ENCODE data around the gene RUNX3. TPM values are rescaled to one million over a fixed set of nuclear protein-coding genes. Genes with fewer than 3 reads are reported as not detected.
"Not testable (repeated sequence)": the region's sequence is repeated elsewhere in the genome, so short reads cannot be mapped to it uniquely, and the experiment has no call there.

The RUNX3 gene
- polyA plus RNA-seq, 3 donors = 0.26 to 0.55 (median 0.38) TPM

DNA sequence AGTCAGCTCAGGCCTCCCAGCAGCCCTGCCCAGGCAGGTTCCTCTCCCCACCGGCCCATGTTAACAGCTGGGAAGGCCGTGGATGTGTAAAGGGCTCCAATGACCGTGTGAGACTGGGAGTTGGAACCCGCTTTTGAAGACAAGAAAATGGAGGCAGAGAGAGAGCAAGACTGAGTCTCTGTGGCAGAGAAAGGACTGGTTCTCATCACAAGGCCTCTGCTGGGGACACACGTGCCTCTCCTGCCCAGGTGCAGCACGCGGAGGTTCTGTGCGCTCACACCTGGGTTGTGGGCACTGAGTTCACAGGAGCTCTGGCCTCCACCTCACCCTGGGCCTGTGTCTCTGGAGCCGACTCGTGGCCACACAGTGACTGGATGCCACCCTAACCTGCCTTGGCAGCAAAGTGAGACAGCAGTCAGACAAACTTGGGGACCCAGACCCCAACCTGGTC is 27.0 kb downstream of the RUNX3 start:
- no peak for DNase-seq

DNA sequence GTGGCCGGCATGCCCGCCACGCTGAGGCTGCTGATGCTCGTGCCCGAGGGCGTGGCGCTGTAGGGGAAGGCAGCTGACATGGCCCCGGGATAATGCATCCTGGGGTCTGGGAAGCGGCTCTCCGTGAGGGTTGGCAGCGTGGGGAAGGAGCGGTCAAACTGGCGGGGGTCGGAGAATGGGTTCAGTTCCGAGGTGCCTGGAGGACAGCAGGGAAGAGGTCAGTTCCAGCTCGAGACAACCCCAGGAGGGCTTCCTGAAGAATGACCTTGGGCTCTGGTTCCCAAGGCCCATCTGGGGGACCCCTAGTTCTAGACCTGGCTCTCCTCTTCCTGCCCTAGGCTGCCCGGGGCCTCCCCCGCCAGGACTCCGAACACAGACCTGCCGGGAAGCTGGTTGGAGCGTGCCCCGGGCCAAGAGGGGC is 27.6 kb downstream of the RUNX3 start:
- no peak for DNase-seq

DNA sequence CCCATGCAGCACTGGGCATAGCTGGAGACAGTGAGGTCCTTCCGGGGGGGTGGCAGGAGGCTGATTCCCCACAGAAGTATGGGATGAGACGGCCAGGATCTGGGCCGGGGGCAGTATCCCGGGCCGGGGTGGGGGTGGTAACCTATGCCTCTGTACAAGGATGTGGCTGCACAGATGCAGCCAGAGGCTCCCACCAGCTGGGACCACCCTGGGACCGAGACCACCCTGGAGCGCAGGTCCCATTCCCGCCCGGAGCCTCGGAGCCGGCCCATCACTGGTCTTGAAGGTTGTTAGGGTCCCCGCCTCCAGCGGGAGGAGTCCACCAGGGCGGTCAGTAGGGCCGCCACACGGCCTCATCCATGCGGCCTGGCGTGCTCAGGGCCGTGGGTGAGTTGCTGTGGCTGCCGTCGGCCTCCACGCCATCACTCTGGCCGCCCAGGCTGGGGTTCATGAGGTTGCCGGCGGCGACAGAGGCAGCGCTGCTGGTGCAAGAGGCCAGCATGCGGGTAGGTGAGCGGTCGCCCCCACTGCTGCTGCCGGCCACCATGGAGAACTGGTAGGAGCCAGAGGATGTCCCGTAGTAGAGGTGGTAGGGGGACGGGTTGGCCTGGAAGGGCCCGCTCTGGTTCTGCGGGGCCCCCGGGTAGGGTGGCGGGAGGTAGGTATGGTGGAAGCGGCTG is 28.1 kb downstream of the RUNX3 start:
- DNase-seq = no peak

DNA sequence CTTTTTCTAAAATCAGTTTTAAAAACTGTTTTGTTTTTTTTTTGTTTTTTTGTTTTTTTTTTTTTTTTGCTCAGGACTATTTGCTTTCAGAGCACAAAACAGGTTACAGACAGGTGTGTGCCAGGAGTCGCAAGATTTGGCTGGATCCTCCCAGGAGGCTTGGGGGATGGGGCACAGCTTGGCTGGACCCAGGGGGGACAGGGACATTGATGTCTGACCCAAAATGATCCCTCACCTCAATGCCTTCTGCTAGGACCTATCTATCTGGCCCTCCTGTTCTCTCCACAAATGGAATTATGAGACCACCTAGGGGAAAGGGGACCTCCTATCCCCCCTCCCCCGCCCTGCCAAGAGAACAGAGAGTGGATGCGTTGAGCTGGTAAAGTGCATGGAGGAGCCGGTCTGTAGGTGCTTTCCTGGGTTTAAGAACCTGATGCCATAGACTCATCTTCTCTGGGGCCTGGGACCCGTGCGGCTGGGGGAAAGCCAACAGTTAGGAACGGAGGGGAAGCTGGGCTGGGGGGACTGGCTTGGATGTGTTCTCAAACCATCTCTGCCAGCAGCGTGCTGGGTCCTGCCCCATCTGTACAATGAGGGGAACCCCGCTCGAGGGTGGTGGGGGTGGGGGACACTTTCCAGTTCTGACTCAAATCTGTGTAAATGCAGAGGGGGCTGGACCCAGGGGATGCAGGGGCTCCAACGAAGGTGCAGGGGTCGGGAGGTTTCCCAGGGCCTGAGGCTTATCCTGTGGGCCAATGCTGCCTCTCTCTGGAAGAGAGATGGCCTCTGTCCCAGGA is 28.9 kb downstream of the RUNX3 start:
- DNase-seq = no peak

DNA sequence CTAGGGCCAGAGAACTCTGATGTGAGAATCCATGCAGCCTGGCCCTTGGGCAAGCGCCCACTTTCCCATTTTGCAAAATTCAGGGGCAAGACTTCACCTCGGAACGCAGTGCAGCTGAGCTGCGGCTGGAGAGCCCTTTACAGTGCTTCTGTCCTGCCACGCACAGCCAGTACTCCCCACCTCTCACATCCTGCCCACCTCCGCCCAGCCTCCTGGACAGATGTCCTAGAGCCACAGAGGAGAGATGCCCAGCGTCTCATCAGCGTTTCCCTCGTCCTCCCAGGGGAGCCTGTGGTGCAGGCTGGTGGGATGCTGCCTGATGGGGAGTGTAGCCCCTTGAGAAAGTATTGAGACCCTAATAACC is 29.6 kb downstream of the RUNX3 start:
- DNase-seq = no peak

DNA sequence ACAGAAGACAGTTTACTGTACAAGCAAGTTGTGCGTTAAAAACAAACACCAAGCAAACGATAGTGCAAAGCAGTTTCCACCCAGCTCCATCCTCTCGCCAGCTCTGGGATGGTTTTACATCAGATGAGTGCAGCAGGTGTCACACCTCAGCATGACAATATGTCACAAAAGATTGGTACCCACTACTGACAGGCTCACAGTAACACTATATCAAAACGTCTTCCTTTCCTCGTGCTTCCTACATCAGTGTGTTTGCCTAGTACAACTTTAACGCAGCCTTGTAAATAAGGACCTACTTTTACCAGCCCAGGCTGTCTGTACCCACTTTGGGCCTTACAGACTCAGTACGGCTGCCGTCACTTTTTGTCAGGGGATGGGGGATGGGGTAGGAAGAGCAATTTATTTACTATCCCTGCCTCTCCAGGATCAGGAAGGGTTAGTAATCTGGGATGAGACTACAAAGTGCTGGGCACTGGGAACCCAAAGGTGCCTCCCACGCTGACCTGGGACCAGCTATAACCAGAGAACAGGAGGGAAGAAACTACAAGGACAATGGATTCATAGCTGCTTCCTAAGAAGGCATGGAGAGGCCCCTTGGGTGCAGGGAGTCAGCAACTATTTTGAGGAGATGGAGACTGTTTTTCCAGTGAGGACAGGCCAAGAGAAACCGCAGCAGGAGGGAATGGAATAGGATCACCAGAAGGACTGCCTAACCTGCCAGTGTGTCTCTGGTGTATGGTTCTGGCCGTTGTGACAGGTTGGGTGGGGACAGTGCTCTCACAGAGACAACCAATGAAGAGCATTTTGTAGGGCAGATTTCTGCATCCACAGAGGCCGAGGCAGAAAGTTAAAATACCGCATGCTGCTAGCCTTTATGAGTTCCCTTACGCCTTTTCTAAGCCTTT is 30.2 kb downstream of the RUNX3 start:
- DNase-seq = no peak

DNA sequence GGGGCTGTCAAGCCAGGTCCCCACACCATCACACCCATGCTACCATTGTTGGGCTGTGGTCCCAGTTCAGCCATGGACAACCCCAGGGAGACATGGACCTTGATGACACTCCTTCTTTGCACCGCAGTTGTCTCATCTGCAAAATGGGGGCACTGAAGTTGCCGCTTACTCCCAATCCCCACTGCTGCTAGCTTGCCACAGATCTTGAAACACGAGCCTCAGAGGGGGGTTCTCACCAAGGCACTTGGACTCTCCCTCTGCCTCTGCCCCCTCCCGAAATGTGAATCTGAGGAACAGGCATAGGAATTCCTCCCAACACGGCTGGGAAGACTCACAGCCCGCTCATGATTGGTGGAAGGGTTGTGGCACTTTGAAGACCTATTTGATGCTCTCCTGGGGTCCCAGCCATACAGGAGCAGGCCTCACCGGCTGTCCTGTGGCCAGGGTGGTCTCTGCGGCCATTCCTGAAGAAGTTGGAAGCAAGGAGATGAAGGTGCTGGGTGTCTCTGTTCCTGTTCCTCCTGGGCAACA is 31.1 kb downstream of the RUNX3 start:
- DNase-seq = no peak

DNA sequence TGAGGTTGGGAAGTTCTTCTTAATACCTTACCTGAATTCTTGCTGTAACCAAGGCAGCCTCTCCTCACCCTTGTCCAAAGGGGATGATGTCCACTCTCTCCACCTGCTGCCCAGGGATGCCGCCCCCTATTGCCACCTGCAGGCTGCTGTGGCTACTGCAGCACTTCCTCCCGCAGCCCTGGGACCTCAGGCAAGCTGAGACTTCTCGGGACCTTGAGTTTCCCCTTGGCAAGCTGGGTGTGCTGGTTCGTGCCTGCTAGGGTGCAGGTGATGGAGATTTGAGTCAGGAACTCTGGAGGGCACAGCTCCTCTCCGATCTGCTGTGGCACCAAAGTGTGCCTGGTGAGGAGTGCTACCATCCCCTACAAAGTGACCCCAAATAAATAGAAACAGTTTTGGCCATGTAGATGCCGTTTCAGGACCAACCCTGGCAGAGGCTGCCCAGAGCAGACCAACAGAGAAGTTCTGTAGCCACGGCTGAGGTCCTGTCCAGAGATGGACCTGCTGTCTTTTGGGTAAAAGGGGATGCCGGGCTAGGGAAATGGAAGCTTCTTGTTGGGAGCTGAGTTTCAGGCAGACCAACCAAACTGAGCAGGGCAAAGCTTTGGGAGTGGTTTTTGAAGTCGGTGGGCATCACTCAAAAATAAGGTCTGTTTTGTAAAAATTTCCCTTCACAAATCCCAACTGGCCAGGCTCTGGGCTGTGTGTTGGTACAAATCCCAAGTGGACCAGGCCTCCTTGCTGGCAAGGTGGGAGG is 31.7 kb downstream of the RUNX3 start:
- DNase-seq = no peak

DNA sequence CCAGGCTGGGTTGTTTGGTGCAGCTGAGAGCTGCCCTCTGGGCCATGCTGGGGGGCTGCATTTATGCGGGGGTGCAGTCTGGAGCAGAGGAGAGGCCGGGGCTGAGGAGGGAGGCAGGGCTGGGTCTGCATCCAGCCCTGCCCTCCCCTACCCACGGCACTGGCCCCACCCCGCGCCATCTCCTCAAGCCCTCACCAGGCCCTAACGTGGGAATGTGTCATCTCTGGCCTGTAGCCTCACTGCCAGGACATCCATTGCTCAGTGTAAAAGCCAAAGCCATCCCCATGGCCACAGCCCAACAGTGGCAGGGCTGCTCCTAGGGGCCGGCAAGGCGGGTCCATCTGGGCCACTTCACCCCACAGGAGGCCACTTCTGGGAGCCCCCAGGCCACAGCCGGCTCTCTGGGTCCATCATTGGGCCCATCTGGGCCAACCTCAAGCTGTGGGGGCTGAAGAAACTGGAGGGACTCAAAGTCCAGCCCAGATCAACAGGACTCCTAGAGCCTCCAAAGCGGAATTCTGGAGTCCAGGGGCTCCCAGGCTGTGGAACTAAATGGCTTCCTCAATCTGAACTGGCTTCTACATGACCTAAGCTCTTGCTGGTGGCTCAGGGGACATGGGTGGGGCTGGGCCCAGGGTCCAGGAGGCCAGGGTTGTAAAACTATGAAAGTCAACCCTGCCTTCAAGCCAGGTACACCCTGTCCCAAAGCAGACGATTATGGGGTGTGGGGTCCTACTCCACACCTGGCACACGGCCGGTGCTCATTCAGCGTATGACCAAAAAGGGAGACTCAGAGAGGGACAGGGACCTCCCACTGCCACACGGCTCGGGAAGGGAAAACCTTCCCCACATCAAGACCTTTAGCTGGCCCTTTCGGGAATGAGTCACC is 32.6 kb downstream of the RUNX3 start:
- no peak for DNase-seq

DNA sequence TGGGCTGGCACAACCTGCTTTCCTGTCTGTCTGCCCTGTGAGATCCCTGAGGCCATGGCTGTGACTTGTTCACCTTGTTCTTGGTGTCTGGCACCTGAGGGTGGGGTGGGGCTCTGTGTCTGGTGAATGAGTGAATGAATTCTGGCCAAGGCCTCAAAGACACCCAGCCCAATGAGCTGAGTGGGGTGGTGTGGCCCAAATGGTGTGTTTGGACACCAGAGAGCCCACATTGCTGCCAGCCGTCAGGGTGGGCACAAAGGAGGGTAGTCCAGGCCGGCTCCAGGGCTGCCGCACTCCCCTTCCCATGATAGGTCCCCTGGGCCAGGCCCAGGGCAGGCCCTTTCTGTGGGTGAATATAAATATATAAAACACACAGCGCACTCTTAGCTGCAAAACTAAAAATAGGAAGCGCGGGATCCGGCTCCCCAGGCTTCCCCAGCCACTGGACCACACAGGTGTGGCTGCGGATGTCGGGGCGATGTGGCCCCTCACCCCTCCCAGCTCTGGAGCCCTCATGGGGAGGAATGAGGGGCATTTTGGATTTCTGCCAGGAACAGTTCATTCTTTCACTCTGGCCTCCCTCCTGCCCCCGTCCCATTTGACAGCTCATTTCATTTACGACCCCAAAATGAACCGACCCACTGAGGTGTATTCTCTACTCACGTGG is 33.3 kb downstream of the RUNX3 start:
- DNase-seq = no peak

DNA sequence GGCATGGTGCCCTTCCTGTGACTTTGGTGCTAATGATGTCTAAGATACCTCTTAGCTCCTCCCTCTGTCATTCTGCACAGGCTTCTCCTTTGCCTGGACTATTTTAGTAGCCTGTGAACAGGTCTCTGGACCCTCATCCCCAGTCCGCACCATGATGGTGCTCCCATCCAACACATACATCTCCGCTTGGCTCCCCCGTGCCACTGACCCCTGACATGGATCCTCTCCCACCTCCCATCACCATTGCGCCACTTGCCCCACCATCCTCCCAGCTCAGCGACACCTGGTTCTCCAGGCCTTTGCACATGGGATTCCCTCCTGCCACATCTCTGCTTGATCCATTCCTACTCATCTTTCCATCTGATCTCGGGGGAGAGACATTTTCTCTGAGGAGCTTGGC is 33.9 kb downstream of the RUNX3 start:
- DNase-seq = no peak

DNA sequence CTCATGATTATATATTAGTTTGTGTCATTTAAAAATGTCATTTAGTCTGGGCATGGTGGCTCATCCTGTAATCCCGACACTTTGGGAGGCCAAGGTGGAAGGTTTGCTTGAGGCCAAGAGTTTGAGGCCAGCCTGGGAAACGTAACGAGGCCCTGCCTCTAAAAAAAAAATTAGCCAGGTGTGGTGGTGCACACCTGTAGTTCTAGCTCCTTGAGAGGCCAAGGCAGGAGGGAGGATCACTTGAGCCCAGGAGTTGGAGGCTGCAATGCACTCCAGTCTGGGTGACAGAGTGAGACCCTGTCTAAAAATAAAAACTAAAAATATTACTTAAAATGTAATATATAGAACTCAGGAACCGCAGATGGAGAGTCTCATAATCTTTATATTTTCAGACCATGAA is 34.6 kb downstream of the RUNX3 start:
- no peak for DNase-seq

DNA sequence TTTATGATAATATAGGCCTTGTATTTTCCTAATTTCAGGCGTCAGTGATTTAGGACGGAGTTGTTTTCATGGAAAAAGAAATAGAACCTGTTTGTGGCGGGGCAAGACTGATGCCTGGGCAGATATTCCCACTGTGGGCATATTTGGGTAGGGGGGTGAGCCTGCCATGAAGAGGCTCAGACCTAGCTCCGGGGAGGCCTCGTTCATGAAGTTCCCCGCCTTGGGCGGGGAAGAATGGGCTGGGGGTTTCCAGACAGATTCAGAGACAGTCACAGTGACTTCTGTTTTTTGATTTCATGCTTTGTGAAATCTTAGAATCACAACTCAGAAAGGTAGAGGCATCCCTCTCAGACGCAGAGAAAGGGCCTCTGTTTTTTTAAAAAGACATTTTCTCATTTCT is 36.1 kb downstream of the RUNX3 start:
- no peak for DNase-seq

DNA sequence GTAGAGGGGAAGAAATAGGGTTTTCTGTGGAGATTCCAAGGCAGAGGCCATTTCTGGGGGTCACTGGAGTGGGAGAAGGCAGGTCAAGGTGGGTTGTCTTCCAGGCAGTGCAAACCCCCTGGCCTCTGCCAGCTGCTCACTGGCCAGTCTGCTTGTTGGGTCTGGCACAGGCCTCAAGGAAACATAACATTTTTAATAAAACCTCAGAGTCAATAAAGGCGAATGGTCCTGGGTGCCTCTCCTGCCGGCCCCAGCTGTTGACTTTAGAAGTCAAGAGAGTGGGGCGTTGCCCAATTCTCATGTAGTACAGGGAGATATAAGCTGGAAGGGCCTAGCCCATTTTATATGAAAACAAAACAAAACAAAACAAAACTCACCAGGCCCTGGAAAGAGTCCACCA is 36.6 kb downstream of the RUNX3 start:
- DNase-seq = no peak

DNA sequence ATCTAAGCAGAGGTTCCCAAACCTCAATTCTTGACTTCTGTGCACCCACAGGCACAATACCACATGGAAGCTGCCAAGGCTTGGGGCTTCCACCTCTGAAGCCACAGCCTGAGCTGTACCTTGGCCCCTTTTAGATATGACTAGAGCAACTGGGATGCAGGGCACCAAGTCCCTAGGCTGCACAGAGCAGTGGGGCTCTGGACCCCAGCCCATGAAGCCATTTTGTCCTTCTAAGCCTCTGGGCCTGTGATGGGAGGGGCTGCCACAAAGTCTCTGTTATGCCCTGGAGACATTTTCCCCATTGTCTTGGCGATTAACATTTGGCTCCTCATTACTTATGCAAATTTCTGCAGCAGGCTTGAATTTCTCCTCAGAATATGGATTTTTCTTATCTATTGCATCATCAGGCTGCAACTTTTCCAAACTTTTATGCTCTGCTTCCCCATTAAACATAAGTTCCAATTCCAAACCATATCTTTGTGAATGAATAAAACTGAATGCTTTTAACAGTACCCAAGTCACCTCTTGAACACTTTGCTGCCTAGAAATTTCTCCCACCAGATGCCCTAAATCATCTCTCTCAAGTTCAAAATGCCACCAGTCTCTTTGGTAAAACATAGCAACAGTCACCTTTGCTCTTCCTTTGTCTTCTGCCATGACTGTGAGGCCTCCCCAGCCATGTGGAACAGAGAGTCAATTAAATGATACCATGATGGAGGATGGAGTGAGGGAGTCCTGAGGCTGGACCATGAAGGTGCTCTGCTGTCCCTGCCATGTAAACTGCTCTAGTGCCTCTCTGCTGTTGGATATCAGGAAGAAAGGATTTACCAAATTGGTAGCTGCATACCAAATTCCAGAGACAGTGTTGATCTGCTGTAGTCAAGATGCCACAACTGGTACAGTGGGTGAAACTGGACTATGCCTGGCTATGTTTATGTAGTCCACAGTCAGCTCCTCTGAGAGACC is 37.6 kb downstream of the RUNX3 start:
- DNase-seq = no peak

DNA sequence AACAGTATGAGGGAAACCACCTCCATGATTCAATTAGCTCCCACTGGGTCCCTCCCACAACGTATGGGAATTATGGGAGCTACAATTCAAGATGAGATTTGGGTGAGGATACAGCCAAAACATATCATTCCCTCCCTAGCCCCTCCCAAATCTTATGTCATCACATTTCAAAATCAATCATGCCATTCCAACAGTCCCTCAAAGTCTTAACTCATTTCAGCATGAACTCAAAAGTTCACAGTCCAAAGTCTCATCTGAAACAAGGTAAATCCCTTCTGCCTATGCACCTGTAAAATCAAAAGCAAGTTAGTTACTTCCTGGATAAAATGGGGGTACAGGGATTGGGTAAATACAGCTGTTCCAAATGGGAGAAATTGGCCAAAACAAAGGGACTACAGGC is 38.7 kb downstream of the RUNX3 start:
- DNase-seq = not testable (repeated sequence)

DNA sequence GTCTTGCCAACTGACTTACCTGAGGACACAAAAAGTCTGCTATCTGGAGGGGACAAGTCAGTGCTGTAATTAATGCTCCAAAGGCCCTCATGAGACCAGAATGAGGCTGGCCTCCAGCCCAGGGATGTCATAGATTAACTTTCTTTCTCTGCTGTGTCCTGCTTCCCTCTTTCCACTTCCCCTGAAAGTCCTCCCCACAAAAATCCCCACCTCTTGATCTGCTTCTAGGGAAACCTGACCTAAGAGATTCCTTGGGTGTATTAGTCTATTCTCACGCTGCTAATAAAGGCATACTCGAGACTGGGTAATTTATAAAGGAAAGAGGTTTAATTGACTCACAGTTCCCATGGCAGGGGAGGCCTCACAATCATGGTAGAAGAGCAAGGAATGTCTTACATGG is 39.2 kb downstream of the RUNX3 start:
- no peak for DNase-seq

DNA sequence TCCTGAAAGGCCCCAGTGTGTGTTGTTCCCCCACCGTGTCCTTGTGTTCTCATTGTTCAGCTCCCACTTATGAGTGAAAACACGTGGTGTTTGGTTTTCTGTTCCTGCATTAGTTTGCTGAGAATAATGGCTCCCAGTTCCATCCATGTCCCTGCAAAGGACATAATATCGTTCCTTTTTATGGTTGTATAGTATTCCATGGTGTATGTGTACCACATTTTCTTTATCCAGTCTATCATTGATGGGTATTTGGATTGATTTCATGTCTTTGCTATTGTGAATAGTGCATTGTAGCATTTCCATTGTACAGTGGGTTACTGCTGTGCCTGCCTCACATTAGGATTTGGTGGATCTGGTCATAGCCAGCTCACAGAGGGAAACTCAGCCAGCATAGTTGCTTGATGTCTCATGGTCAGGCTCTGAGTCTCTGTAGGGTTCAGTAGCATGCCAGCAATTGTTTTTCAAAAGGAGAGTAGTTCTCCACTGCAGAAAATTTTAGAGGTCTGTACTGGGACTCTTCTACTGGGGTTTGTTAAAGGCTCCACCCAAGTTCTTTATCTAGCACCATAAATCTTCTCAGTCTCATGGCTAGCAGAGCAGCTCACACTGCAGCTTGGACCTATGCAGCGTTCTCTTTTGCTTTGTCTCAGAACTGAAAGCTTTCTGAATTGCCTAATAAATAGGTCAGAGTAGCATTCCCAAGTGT is 41.0 kb downstream of the RUNX3 start:
- no peak for DNase-seq

All from renal pelvis (tissue), 4 donors.